OCI-LY7 (cell line): ENCODE data around the gene VSIG2. TPM values are rescaled to one million over a fixed set of nuclear protein-coding genes. Genes with fewer than 3 reads are reported as not detected.

ENCODE experiments used
- total RNA-seq, 2 experiments: library from RNA; depleted of rRNA in 1 of 2; stranded (reverse); fragments of >200 nt in 1 of 2; shearing (Covaris generic) in 1 of 2; gene quantifications; 2 replicates each; pipeline ENCODE4 v1.2.3, GENCODE V29; 2014 to 2022

The VSIG2 gene
- total RNA-seq, 2 experiments from 2014 or later = not detected

Other genes with a start within 250 kb of the VSIG2 start
- not detected in 2 replicates for gene OR8B12, start 208.6 kb downstream of the VSIG2 start, total RNA-seq (2014; rRNA removed; shearing (Covaris generic))
- not detected in 2 replicates for gene OR8B12, start 208.6 kb downstream of the VSIG2 start, total RNA-seq (2022)
- not detected in 2 replicates for gene OR8A1, start 182.3 kb downstream of the VSIG2 start, total RNA-seq (2014; rRNA removed; shearing (Covaris generic))
- gene OR8A1, start 182.3 kb downstream of the VSIG2 start, total RNA-seq (2022) = not detected in 2 replicates
- gene PANX3, start 140.8 kb downstream of the VSIG2 start, total RNA-seq (2014; rRNA removed; shearing (Covaris generic)) = not detected in 2 replicates
- not detected in 2 replicates for gene PANX3, start 140.8 kb downstream of the VSIG2 start, total RNA-seq (2022)
- gene TBRG1, start 129.4 kb downstream of the VSIG2 start, total RNA-seq (2014; rRNA removed; shearing (Covaris generic)) = 23.3 and 30.0 TPM in 2 replicates
- gene TBRG1, start 129.4 kb downstream of the VSIG2 start, total RNA-seq (2022) = 34.0 and 39.1 TPM in 2 replicates
- 2.6 and 4.8 TPM in 2 replicates for gene SIAE, start 78.5 kb downstream of the VSIG2 start, total RNA-seq (2014; rRNA removed; shearing (Covaris generic))
- gene SIAE, start 78.5 kb downstream of the VSIG2 start, total RNA-seq (2022) = 7.3 and 8.6 TPM in 2 replicates
- gene SPA17, start 78.4 kb downstream of the VSIG2 start, total RNA-seq (2014; rRNA removed; shearing (Covaris generic)) = 2.4 and 5.1 TPM in 2 replicates
- 5.1 and 5.5 TPM in 2 replicates for gene SPA17, start 78.4 kb downstream of the VSIG2 start, total RNA-seq (2022)
- gene NRGN, start 12.3 kb downstream of the VSIG2 start, total RNA-seq (2014; rRNA removed; shearing (Covaris generic)) = 3.3 and 6.8 TPM in 2 replicates
- 15.3 and 16.9 TPM in 2 replicates for gene NRGN, start 12.3 kb downstream of the VSIG2 start, total RNA-seq (2022)
- 0.15 and 0.35 TPM in 2 replicates for gene ESAM, start 10.0 kb upstream of the VSIG2 start, total RNA-seq (2014; rRNA removed; shearing (Covaris generic))
- gene ESAM, start 10.0 kb upstream of the VSIG2 start, total RNA-seq (2022) = 0.49 and 0.83 TPM in 2 replicates
- 17.7 and 22.1 TPM in 2 replicates for gene MSANTD2, start 48.2 kb upstream of the VSIG2 start, total RNA-seq (2014; rRNA removed; shearing (Covaris generic))
- gene MSANTD2, start 48.2 kb upstream of the VSIG2 start, total RNA-seq (2022) = 21.9 and 23.4 TPM in 2 replicates
- 0.19 and 0.28 TPM in 2 replicates for gene ROBO3, start 113.2 kb upstream of the VSIG2 start, total RNA-seq (2014; rRNA removed; shearing (Covaris generic))
- not detected in 2 replicates for gene ROBO3, start 113.2 kb upstream of the VSIG2 start, total RNA-seq (2022)
- gene ROBO4, start 145.6 kb upstream of the VSIG2 start, total RNA-seq (2014; rRNA removed; shearing (Covaris generic)) = not detected in 2 replicates
- gene ROBO4, start 145.6 kb upstream of the VSIG2 start, total RNA-seq (2022) = not detected in 2 replicates
- not detected in 2 replicates for gene HEPN1, start 167.0 kb upstream of the VSIG2 start, total RNA-seq (2014; rRNA removed; shearing (Covaris generic))
- not detected in 2 replicates for gene HEPN1, start 167.0 kb upstream of the VSIG2 start, total RNA-seq (2022)
- gene HEPACAM, start 183.8 kb upstream of the VSIG2 start, total RNA-seq (2014; rRNA removed; shearing (Covaris generic)) = not detected in 2 replicates
- gene HEPACAM, start 183.8 kb upstream of the VSIG2 start, total RNA-seq (2022) = not detected in 2 replicates
- 9.8 and 10.6 TPM in 2 replicates for gene CCDC15, start 201.9 kb upstream of the VSIG2 start, total RNA-seq (2014; rRNA removed; shearing (Covaris generic))
- gene CCDC15, start 201.9 kb upstream of the VSIG2 start, total RNA-seq (2022) = 9.6 and 11.7 TPM in 2 replicates